SIG-M5 (cell line): ENCODE measurements around the gene TCAP.

ENCODE experiments used
- DNase-seq: peaks from one replicate; lab custom pipeline; 2025; lab: John Stamatoyannopoulos, UW

The TCAP gene

GRCh38 chr17:39651923-39652586 is 13.1 kb upstream of the TCAP start:
- DNase-seq: no peak

GRCh38 chr17:39652587-39653315 is 12.4 kb upstream of the TCAP start:
- DNase-seq: no peak

GRCh38 chr17:39653316-39653661 is 11.9 kb upstream of the TCAP start:
- no peak for DNase-seq

- DNase-seq: no peak
Observed at GRCh38 chr17:39653662-39654331, 11.4 kb upstream of the TCAP start.

- no peak for DNase-seq
Observed at GRCh38 chr17:39655105-39655504, 10.0 kb upstream of the TCAP start.

GRCh38 chr17:39658346-39658745 is 6.8 kb upstream of the TCAP start:
- DNase-seq: no peak

- DNase-seq: no peak
Observed at GRCh38 chr17:39658760-39659159, 6.4 kb upstream of the TCAP start.

- DNase-seq: no peak
Observed at GRCh38 chr17:39659279-39660010, 5.7 kb upstream of the TCAP start.

GRCh38 chr17:39660011-39660360 is 5.2 kb upstream of the TCAP start:
- DNase-seq: no peak

GRCh38 chr17:39660397-39661385 is 4.5 kb upstream of the TCAP start:
- no peak for DNase-seq

GRCh38 chr17:39661744-39662541 is 3.2 kb upstream of the TCAP start:
- DNase-seq: no peak

- DNase-seq: no peak
Observed at GRCh38 chr17:39662551-39663339, 2.4 kb upstream of the TCAP start.

- no peak for DNase-seq
Observed at GRCh38 chr17:39663340-39663687, 1.8 kb upstream of the TCAP start.

GRCh38 chr17:39663688-39664580 is 1.2 kb upstream of the TCAP start:
- no peak for DNase-seq

GRCh38 chr17:39665642-39666224 is 584 bp downstream of the TCAP start:
- DNase-seq: no peak

GRCh38 chr17:39666231-39666600 is 1.1 kb downstream of the TCAP start:
- DNase-seq: no peak

- DNase-seq: no peak
Observed at GRCh38 chr17:39666601-39667261, 1.6 kb downstream of the TCAP start.
